A673 (cell line): ENCODE data around the gene USP48. TPM values are rescaled to one million over a fixed set of nuclear protein-coding genes. Genes with fewer than 3 reads are reported as not detected.

Experiments
- BruUV-seq: library from RNA; stranded (reverse); fragments of 400-500 nt; replicated peaks from 2 replicates; lab custom pipeline; 2021; lab: Mats Ljungman, UMichigan
- CTCF ChIA-PET: fragments of 300-600 bp; sonication (Branson Sonifier 250); formaldehyde crosslinking; loops from one replicate; lab custom pipeline; 2022; ENCODE audit warnings: antibody characterized with exemption; lab: Charles Lee
- POLR2A ChIA-PET: fragments of 300-600 bp; sonication (Branson Sonifier 250); formaldehyde crosslinking; loops from one replicate; lab custom pipeline; 2022; ENCODE audit warnings: antibody characterized with exemption; ENCODE audit not compliant: low non-redundant PET; lab: Charles Lee
- DNase-seq: peaks from one replicate; pipeline ENCODE4 v3.0.0-alpha.2; 2015; ENCODE audit warnings: low spot score
- H3K27ac ChIP-seq: fragments of 200-600 bp; sonication (generic); 2 replicates; pipeline ENCODE4 v1.5.1; 2016; ENCODE audit warnings: mixed run types, low read depth, mild to moderate bottlenecking, mixed read lengths, antibody characterized with exemption, low read length; ENCODE audit not compliant: poor library complexity, severe bottlenecking
- H3K27me3 ChIP-seq: fragments of 200-600 bp; sonication (generic); replicated peaks from 2 replicates; pipeline ENCODE4 v1.6.1; 2017; ENCODE audit warnings: mixed run types, low read depth, mild to moderate bottlenecking, mixed read lengths, antibody characterized with exemption, low read length; ENCODE audit not compliant: insufficient read depth, poor library complexity
- H3K36me3 ChIP-seq: fragments of 200-600 bp; sonication (generic); 2 replicates; pipeline ENCODE4 v1.6.1; 2016; ENCODE audit warnings: mixed run types, mild to moderate bottlenecking, mixed read lengths, antibody characterized with exemption, low read length; ENCODE audit not compliant: insufficient read depth, poor library complexity, severe bottlenecking
- H3K4me1 ChIP-seq: fragments of 200-600 bp; sonication (generic); 2 replicates; pipeline ENCODE4 v1.6.1; 2017; ENCODE audit warnings: mixed run types, mild to moderate bottlenecking, mixed read lengths, antibody characterized with exemption, low read length; ENCODE audit not compliant: insufficient read depth, poor library complexity, severe bottlenecking
- H3K4me3 ChIP-seq: fragments of 200-600 bp; sonication (generic); 2 replicates; pipeline ENCODE4 v1.5.1; 2016; ENCODE audit warnings: low read depth, mixed run types, mild to moderate bottlenecking, mixed read lengths, low read length; ENCODE audit not compliant: poor library complexity, severe bottlenecking
- H3K9me3 ChIP-seq: fragments of 200-600 bp; sonication (generic); 2 replicates; pipeline ENCODE4 v1.6.1; 2016; ENCODE audit warnings: mixed run types, low read depth, mild to moderate bottlenecking, mixed read lengths, antibody characterized with exemption, low read length; ENCODE audit not compliant: poor library complexity, severe bottlenecking
- EZH2 ChIP-seq: fragments of 200-600 bp; sonication (generic); IDR thresholded peaks from 2 replicates; pipeline ENCODE4 v1.6.1; 2017; ENCODE audit warnings: borderline replicate concordance, low read depth, mild to moderate bottlenecking, mixed read lengths, antibody characterized with exemption, low read length; ENCODE audit not compliant: poor library complexity, severe bottlenecking
- intact Hi-C: fragments of 100-400 bp; cut with micrococcal nuclease; formaldehyde crosslinking; loops from one replicate; pipeline ENCODE4 v1.10.0; 2022; ENCODE audit not compliant: unreplicated experiment
- total RNA-seq: library from RNA; stranded (reverse); gene quantifications from 2 replicates; pipeline ENCODE4 v1.2.3, GENCODE V29; 2021
- TF ChIP-seq, protein P1 (sequence below): fragments of 300-800, 200-600 bp; sonication (generic); conservative IDR thresholded peaks from 2 replicates; pipeline ENCODE4 v1.5.1; 2017; ENCODE audit warnings: low read depth, mild to moderate bottlenecking, antibody characterized with exemption, low read length, moderate library complexity, mixed read lengths

Gene USP48
- total RNA-seq, 1 experiment from 2014 or later = 74.1 TPM

DNA sequence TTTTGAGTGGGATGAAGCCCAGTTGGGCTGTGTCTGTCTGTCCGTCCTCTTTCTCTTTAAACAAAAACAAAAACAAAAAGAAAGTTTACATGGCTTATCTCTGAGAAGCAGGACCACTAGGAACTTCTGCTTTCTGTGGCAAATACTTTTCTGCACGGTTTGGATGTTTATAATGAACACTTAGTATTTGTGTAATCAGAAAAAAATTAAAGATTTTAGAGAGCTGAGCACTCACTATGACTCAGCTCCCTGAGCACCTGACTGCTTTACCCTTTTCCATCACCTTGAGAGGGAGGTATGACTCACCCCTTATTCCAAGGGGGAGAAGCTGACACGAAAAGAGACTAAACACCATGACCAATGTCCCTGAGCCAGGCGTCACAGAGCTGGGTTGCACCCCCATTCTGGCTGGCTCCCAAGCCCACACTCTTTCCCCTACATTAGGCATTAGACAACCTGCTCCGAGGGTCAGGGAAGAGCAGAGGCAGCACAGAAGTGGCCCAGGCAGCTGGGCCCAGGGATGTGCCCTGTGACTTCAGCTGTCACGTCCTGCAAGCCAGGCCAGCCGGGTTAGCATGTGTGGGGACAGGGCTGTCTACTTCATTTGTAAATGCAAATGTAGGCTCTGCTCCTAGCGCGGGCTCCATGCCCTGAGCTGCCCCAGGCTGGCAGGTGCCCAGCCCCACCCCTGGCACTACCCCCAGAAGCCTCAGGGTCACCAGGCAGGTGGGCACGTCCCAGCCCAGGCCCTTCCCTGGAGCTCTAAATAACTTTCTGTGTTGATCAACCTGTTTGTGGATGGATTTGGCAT is 144.2 kb downstream of the USP48 start:
- Histone ChIP-seq H3K27ac (peak overlapping the region; percentile 4), H3K36me3 (peaks cover 5% of the 10 kb centered on the region), H3K4me3 (no peak overlapping the region), H3K9me3 (no peaks in the 10 kb centered on the region), H3K4me1 (peaks cover 18% of the 10 kb centered on the region), H3K27me3 (no peaks in the 10 kb centered on the region)
- BruUV-seq = no TSS peak
- no peak for TF ChIP-seq EZH2
- TF ChIP-seq, protein P1, sequence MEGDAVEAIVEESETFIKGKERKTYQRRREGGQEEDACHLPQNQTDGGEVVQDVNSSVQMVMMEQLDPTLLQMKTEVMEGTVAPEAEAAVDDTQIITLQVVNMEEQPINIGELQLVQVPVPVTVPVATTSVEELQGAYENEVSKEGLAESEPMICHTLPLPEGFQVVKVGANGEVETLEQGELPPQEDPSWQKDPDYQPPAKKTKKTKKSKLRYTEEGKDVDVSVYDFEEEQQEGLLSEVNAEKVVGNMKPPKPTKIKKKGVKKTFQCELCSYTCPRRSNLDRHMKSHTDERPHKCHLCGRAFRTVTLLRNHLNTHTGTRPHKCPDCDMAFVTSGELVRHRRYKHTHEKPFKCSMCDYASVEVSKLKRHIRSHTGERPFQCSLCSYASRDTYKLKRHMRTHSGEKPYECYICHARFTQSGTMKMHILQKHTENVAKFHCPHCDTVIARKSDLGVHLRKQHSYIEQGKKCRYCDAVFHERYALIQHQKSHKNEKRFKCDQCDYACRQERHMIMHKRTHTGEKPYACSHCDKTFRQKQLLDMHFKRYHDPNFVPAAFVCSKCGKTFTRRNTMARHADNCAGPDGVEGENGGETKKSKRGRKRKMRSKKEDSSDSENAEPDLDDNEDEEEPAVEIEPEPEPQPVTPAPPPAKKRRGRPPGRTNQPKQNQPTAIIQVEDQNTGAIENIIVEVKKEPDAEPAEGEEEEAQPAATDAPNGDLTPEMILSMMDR = no peak
- CTCF ChIA-PET = no interaction called here
- intact Hi-C loops = no loop called here
- DNase-seq = no peak
- POLR2A ChIA-PET = no interaction called here

DNA sequence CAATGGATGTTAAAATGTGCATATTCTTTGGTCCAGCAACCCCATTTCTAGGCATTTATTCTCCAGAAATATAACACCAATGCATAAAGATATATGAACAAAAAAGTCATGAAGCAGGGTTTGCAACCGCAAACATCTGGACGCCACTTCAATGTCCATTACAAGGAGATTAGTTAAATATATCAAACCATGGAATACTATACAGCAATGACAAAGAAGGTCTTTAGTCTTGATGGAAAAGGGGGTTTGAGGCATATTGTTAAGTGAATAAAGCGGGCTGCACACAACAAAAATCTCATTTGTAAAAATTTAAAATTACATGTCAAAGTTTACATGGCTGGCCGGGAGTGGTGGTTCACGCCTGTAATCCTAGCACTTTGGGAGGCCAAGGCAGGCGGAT is 145.4 kb downstream of the USP48 start:
- Histone ChIP-seq H3K27me3 (no peaks in the 10 kb centered on the region), H3K4me3 (no peak overlapping the region), H3K36me3 (peaks cover 5% of the 10 kb centered on the region), H3K9me3 (no peaks in the 10 kb centered on the region), H3K4me1 (peaks cover 23% of the 10 kb centered on the region), H3K27ac (no peak overlapping the region)
- no peak for TF ChIP-seq EZH2
- TF ChIP-seq, protein P1 = no peak
- intact Hi-C loops = no loop called here
- BruUV-seq = no TSS peak
- ChIA-PET POLR2A (no interaction called here), CTCF (no interaction called here)
- no peak for DNase-seq

DNA sequence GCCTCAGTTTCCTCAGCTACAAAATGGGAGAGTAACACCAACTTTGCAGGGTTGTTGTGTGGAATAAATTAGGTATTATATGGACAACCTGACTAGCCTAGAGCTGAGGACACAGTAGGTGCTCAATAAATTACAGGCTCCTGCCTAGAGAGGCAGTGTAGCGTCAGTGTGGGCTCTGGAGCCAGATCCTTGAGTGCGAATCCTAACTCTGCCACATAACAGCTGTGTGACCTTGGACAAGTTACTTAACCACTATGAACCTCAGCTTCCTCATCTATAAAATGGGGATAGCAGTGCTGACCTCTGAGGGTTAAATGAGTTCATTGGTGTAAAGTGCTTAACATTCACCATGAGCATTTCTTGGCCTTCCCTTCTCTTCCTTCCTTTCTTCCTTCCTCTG is 146.9 kb downstream of the USP48 start:
- ChIA-PET CTCF (no interaction called here), POLR2A (no interaction called here)
- Histone ChIP-seq H3K4me3 (no peak overlapping the region), H3K27ac (no peak overlapping the region), H3K36me3 (peaks cover 5% of the 10 kb centered on the region), H3K4me1 (peaks cover 38% of the 10 kb centered on the region), H3K9me3 (no peaks in the 10 kb centered on the region), H3K27me3 (no peaks in the 10 kb centered on the region)
- intact Hi-C loops = no loop called here
- no peak for TF ChIP-seq EZH2
- TF ChIP-seq, protein P1 = no peak
- no peak for DNase-seq
- no TSS peak for BruUV-seq
